NB4 (cell line): ENCODE results near the gene COX8A.

Experiments
- MYC ChIP-seq: IDR thresholded peaks from 2 replicates; pipeline ENCODE4 v1.6.1; 2011; ENCODE audit warnings: low read depth, low read length
- POLR2A ChIP-seq: IDR thresholded peaks from 2 replicates; pipeline ENCODE4 v1.6.1; 2011; ENCODE audit warnings: mild to moderate bottlenecking; ENCODE audit not compliant: insufficient read length; ENCODE audit errors: extremely low read depth
- TF ChIP-seq, protein P1 (sequence below): IDR thresholded peaks from one replicate; pipeline ENCODE4 v1.5.1; 2012; ENCODE audit warnings: low read depth, low read length
- TF ChIP-seq, protein P2 (sequence below): IDR thresholded peaks from 2 replicates; pipeline ENCODE4 v1.6.1; 2011; ENCODE audit warnings: low read depth, low read length

DNA sequence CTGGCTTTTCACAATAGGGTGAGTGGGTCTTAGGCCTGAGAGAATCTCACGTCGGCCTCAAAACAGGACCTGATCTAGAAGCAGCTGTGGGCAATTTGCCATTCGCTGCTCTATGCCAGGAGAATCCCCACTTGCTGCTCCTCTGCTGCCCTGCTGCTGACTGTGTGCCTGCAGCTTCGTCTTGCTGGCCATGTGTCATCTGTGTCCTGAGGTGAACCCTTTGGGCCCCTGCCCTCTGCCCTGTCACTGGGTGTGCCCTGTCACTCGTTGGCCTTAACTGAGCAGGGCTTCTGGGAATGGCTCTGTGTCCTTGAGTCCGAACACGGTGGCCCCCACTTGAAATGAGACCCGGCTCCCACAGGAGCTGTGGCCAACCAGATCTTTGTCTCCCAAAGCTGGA, 29.4 kb upstream of the COX8A start:
- TF ChIP-seq MYC (no peak), POLR2A (no peak)
- TF ChIP-seq, protein P1, sequence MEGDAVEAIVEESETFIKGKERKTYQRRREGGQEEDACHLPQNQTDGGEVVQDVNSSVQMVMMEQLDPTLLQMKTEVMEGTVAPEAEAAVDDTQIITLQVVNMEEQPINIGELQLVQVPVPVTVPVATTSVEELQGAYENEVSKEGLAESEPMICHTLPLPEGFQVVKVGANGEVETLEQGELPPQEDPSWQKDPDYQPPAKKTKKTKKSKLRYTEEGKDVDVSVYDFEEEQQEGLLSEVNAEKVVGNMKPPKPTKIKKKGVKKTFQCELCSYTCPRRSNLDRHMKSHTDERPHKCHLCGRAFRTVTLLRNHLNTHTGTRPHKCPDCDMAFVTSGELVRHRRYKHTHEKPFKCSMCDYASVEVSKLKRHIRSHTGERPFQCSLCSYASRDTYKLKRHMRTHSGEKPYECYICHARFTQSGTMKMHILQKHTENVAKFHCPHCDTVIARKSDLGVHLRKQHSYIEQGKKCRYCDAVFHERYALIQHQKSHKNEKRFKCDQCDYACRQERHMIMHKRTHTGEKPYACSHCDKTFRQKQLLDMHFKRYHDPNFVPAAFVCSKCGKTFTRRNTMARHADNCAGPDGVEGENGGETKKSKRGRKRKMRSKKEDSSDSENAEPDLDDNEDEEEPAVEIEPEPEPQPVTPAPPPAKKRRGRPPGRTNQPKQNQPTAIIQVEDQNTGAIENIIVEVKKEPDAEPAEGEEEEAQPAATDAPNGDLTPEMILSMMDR: no peak
- TF ChIP-seq, protein P2, sequence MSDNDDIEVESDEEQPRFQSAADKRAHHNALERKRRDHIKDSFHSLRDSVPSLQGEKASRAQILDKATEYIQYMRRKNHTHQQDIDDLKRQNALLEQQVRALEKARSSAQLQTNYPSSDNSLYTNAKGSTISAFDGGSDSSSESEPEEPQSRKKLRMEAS: no peak
